SK-N-SH (cell line): ENCODE results near the gene SLC28A3. TPM values are rescaled to one million over a fixed set of nuclear protein-coding genes. Genes with fewer than 3 reads are reported as not detected.
A peak's percentile ranks its signal among the peaks of the same experiment; 100 is the strongest.

Experiments
- CTCF ChIA-PET: fragments of 300-600, 350-600 bp; formaldehyde crosslinking; extraction: SDS; loops from one replicate; lab custom pipeline; 2021; lab: Yijun Ruan, JAX
- POLR2A ChIA-PET: fragments of 350-600 bp; sonication (Branson Sonifier 250); formaldehyde crosslinking; extraction: SDS; loops from one replicate; lab custom pipeline; 2020; ENCODE audit warnings: antibody characterized with exemption, inconsistent platforms; lab: Yijun Ruan, JAX
- DNase-seq: peaks from one replicate; pipeline ENCODE4 v3.0.0; 2012
- H2AFZ ChIP-seq: fragments of 200-600 bp; sonication (generic); 2 replicates; pipeline ENCODE4 v1.8.1; 2016; ENCODE audit warnings: antibody characterized with exemption, mild to moderate bottlenecking, low read depth
- H3F3A ChIP-seq: fragments of 200-600 bp; sonication (generic); replicated peaks from 2 replicates; pipeline ENCODE3; 2016; ENCODE audit warnings: antibody characterized with exemption, mild to moderate bottlenecking; ENCODE audit not compliant: insufficient read depth
- H3K27ac ChIP-seq, 2 experiments: fragments of 200-500 bp in 1 of 2; fragments of 200-600 bp in 1 of 2; sonication (Bioruptor generic) in 1 of 2; sonication (generic), shearing (Covaris generic) in 1 of 2; 2 replicates each; pipeline versions ENCODE4 v1.5.1 to v1.6.1; 2014 to 2016; ENCODE audit warnings: low read depth in 2 of 2, inconsistent platforms in 1 of 2, low read length in 1 of 2, mild to moderate bottlenecking in 1 of 2, mixed read lengths in 1 of 2
- H3K27me3 ChIP-seq: fragments of 200-600 bp; sonication (generic), shearing (Covaris generic); 2 replicates; pipeline ENCODE4 v1.6.1; 2016; ENCODE audit warnings: mixed run types; ENCODE audit not compliant: insufficient read depth
- H3K36me3 ChIP-seq, 2 experiments: fragments of 200-500 bp in 1 of 2; fragments of 200-600 bp in 1 of 2; sonication (Bioruptor generic) in 1 of 2; sonication (generic) in 1 of 2; replicated peaks in 1 of 2; 2 replicates each; pipeline versions ENCODE3 to v1.5.1; 2014 to 2016; ENCODE audit warnings: low read length in 1 of 2, mild to moderate bottlenecking in 1 of 2; ENCODE audit not compliant: insufficient read depth in 2 of 2, control insufficient read depth in 1 of 2
- H3K4me1 ChIP-seq, 2 experiments: fragments of 200-500 bp in 1 of 2; fragments of 200-600 bp in 1 of 2; sonication (Bioruptor generic) in 1 of 2; sonication (generic), shearing (Covaris generic) in 1 of 2; 2 replicates each; pipeline versions ENCODE4 v1.5.1 to v1.6.1; 2014 to 2016; ENCODE audit warnings: low read depth in 1 of 2, low read length in 1 of 2, mixed run types in 1 of 2; ENCODE audit not compliant: insufficient read depth in 2 of 2, control insufficient read depth in 1 of 2
- H3K4me2 ChIP-seq: fragments of 200-600 bp; sonication (generic), shearing (Covaris generic); 2 replicates; pipeline ENCODE4 v1.6.1; 2017; ENCODE audit warnings: mixed run types
- H3K4me3 ChIP-seq, 2 experiments: fragments of 200-500 bp in 1 of 2; fragments of 200-600 bp in 1 of 2; sonication (Bioruptor generic) in 1 of 2; sonication (generic), shearing (Covaris generic) in 1 of 2; 2 replicates each; pipeline versions ENCODE4 v1.5.1 to v1.8.1; 2014 to 2016; ENCODE audit warnings: low read depth in 2 of 2, inconsistent platforms in 1 of 2, low read length in 1 of 2, mild to moderate bottlenecking in 1 of 2, mixed read lengths in 1 of 2, moderate library complexity in 1 of 2
- H3K79me2 ChIP-seq: fragments of 200-600 bp; sonication (generic); 2 replicates; pipeline ENCODE4 v1.8.1; 2017; ENCODE audit warnings: mild to moderate bottlenecking; ENCODE audit not compliant: insufficient read depth
- H3K9ac ChIP-seq: fragments of 200-600 bp; sonication (generic); 2 replicates; pipeline ENCODE4 v1.6.1; 2017; ENCODE audit warnings: mixed run types
- H3K9me2 ChIP-seq: fragments of 200-600 bp; sonication (generic); 2 replicates; pipeline ENCODE4 v1.6.1; 2017; ENCODE audit warnings: mixed run types
- H3K9me3 ChIP-seq: fragments of 200-600 bp; sonication (generic); 2 replicates; pipeline ENCODE4 v1.6.1; 2017; ENCODE audit warnings: mixed run types, mild to moderate bottlenecking, moderate library complexity
- H4K20me1 ChIP-seq: fragments of 200-600 bp; sonication (generic); 2 replicates; pipeline ENCODE4 v1.6.1; 2017; ENCODE audit warnings: mild to moderate bottlenecking, mixed run types; ENCODE audit not compliant: insufficient read depth
- FOSL2 ChIP-seq: IDR thresholded peaks from 2 replicates; pipeline ENCODE4 v1.4.0; 2012; ENCODE audit warnings: low read depth, mild to moderate bottlenecking, moderate library complexity, borderline replicate concordance
- FOXJ3 ChIP-seq: sonication (generic); formaldehyde crosslinking; IDR thresholded peaks from 2 replicates; pipeline ENCODE4 v1.5.1; 2020; ENCODE audit warnings: mild to moderate bottlenecking, missing genetic modification reagents
- GABPA ChIP-seq: IDR thresholded peaks from 2 replicates; pipeline ENCODE4 v1.4.0; 2012; ENCODE audit warnings: low read depth, mild to moderate bottlenecking
- MXI1 ChIP-seq: IDR thresholded peaks from 2 replicates; pipeline ENCODE4 v1.6.1; 2012; ENCODE audit warnings: mild to moderate bottlenecking, low read depth, low read length, improper control_type of control experiment
- NFIC ChIP-seq: IDR thresholded peaks from 2 replicates; pipeline ENCODE4 v1.4.0; 2012; ENCODE audit warnings: borderline replicate concordance
- POLR2AphosphoS5 ChIP-seq: IDR thresholded peaks from 2 replicates; pipeline ENCODE4 v1.6.1; 2012; ENCODE audit warnings: low read depth, low read length
- RAD21 ChIP-seq: IDR thresholded peaks from 2 replicates; pipeline ENCODE4 v1.6.1; 2012; ENCODE audit warnings: mild to moderate bottlenecking, low read length
- RCOR1 ChIP-seq: fragments of 150-350 bp; IDR thresholded peaks from 2 replicates; pipeline ENCODE4 v1.6.1; 2017; ENCODE audit warnings: antibody characterized with exemption, low read length
- SIN3A ChIP-seq: IDR thresholded peaks from 2 replicates; pipeline ENCODE4 v1.6.1; 2012; ENCODE audit warnings: low read depth, mild to moderate bottlenecking, low read length, moderate library complexity, borderline replicate concordance
- YY1 ChIP-seq: IDR thresholded peaks from 2 replicates; pipeline ENCODE4 v1.4.0; 2012; ENCODE audit warnings: low read depth, mild to moderate bottlenecking
- WGBS: methylation state at CpG from one replicate; pipeline ENCODE4 v1.1.6; 2017; ENCODE audit warnings: low lambda C conversion rate; 5-methylcytosine and 5-hydroxymethylcytosine counted together
- polyA plus RNA-seq, 3 experiments: library from polyadenylated mRNA; depleted of rRNA; stranded (reverse); fragments of >200 nt; gene quantifications; 2 replicates each; pipeline ENCODE4 v1.2.3, GENCODE V29; 2012
- TF ChIP-seq, protein P1 (sequence below): fragments of 200-600 bp; sonication (generic); IDR thresholded peaks from 2 replicates; pipeline ENCODE4 v1.6.1; 2017; ENCODE audit warnings: antibody characterized with exemption, mild to moderate bottlenecking, moderate library complexity
- TF ChIP-seq, protein P2 (sequence below): fragments of 150-350 bp; IDR thresholded peaks from 2 replicates; pipeline ENCODE4 v1.6.1; 2017; ENCODE audit warnings: antibody characterized with exemption, low read length, low read depth, borderline replicate concordance
- TF ChIP-seq, protein P3 (sequence below): IDR thresholded peaks from 2 replicates; pipeline ENCODE4 v1.4.0; 2012; ENCODE audit warnings: low read depth
- TF ChIP-seq, protein P4 (sequence below): IDR thresholded peaks from 2 replicates; pipeline ENCODE4 v1.6.1; 2012; ENCODE audit warnings: mild to moderate bottlenecking, low read depth, low read length, moderate library complexity
- TF ChIP-seq, protein P5 (sequence below): fragments of 150-350 bp; IDR thresholded peaks from 2 replicates; pipeline ENCODE4 v1.6.1; 2016; ENCODE audit warnings: mild to moderate bottlenecking, low read depth, low read length

The SLC28A3 gene
- polyA plus RNA-seq, 1 of the 3 experiments (the other 2 are of a cell fraction) = 0.23 TPM

DNA sequence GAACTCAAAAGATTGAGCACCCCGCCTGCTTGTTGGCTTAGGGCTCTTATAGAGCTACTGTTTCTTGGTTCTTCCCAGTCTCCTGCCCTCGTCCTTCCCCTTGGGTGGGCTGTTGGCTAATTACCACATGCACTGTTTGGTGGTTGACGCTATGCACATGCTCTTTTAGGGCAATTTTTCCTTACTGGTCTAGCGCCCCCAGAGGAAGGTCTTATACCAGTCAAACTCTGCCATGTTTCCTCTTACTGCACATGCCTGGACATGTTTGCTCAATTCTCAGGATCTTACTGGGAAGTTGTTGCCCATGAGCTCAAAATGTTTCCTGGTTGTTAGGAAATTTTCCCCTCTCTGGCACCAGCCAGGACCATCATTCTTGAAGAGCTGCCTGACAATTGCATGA, 101.9 kb downstream of the SLC28A3 start:
- H3F3A ChIP-seq = no peaks in the 10 kb centered on the region
- ChIA-PET CTCF (interaction anchor here (0.8 to 0.9 kb wide), 3 partner anchors 10 to 24 kb away, joined by 3 read pairs; no protein-coding TSS in a partner anchor), POLR2A (no interaction called here)
- TF ChIP-seq, protein P1, sequence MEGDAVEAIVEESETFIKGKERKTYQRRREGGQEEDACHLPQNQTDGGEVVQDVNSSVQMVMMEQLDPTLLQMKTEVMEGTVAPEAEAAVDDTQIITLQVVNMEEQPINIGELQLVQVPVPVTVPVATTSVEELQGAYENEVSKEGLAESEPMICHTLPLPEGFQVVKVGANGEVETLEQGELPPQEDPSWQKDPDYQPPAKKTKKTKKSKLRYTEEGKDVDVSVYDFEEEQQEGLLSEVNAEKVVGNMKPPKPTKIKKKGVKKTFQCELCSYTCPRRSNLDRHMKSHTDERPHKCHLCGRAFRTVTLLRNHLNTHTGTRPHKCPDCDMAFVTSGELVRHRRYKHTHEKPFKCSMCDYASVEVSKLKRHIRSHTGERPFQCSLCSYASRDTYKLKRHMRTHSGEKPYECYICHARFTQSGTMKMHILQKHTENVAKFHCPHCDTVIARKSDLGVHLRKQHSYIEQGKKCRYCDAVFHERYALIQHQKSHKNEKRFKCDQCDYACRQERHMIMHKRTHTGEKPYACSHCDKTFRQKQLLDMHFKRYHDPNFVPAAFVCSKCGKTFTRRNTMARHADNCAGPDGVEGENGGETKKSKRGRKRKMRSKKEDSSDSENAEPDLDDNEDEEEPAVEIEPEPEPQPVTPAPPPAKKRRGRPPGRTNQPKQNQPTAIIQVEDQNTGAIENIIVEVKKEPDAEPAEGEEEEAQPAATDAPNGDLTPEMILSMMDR = peak; percentile 33; the same call in 1 of the 2 replicates
- TF ChIP-seq, protein P2, sequence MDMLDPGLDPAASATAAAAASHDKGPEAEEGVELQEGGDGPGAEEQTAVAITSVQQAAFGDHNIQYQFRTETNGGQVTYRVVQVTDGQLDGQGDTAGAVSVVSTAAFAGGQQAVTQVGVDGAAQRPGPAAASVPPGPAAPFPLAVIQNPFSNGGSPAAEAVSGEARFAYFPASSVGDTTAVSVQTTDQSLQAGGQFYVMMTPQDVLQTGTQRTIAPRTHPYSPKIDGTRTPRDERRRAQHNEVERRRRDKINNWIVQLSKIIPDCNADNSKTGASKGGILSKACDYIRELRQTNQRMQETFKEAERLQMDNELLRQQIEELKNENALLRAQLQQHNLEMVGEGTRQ = no peak
- DNase-seq = no peak
- H3K4me3 ChIP-seq = no peak overlapping the region
- no peak overlapping the region for H2AFZ ChIP-seq
- no peaks in the 10 kb centered on the region for H3K79me2 ChIP-seq
- no peak overlapping the region for H3K4me2 ChIP-seq
- no peak overlapping the region for H3K9ac ChIP-seq
- no peaks in the 10 kb centered on the region for H3K27me3 ChIP-seq
- H3K36me3 ChIP-seq = no peaks in the 10 kb centered on the region
- H3K9me3 ChIP-seq = no peaks in the 10 kb centered on the region
- H3K27ac ChIP-seq = no peak overlapping the region
- WGBS = 57% methylated on average over 4 of the region's 4 CpGs
- H3K4me1 ChIP-seq = no peaks in the 10 kb centered on the region
- no peaks in the 10 kb centered on the region for H4K20me1 ChIP-seq
- H3K9me2 ChIP-seq = no peaks in the 10 kb centered on the region

DNA sequence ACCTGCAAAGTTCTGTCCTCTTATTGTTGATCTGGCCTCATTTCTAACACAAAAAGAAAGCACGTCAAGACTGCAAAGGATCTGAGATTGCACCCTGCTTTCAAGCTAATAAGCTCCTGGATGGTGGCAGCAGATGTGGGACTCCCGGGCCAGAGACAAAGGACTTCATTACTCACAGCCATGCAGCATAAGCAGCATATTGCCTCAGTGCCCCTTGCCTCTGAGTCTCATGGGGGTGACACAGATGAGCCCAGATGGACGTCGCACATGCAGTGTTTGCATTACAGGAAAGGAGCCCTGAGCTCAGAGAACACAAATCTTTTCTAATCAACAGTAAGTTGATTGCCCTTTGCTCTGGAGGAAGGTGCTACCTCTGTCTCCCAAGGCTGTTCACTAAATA, 105.0 kb downstream of the SLC28A3 start:
- no peak for TF ChIP-seq FOXJ3
- TF ChIP-seq, protein P3, sequence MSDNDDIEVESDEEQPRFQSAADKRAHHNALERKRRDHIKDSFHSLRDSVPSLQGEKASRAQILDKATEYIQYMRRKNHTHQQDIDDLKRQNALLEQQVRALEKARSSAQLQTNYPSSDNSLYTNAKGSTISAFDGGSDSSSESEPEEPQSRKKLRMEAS = no peak
- TF ChIP-seq RCOR1 = no peak
- no peak for TF ChIP-seq MXI1
- no peak for TF ChIP-seq GABPA
- TF ChIP-seq FOSL2 = no peak
- TF ChIP-seq RAD21 = no peak
- no peak for TF ChIP-seq YY1
- no peak for TF ChIP-seq POLR2AphosphoS5
- TF ChIP-seq, protein P4, sequence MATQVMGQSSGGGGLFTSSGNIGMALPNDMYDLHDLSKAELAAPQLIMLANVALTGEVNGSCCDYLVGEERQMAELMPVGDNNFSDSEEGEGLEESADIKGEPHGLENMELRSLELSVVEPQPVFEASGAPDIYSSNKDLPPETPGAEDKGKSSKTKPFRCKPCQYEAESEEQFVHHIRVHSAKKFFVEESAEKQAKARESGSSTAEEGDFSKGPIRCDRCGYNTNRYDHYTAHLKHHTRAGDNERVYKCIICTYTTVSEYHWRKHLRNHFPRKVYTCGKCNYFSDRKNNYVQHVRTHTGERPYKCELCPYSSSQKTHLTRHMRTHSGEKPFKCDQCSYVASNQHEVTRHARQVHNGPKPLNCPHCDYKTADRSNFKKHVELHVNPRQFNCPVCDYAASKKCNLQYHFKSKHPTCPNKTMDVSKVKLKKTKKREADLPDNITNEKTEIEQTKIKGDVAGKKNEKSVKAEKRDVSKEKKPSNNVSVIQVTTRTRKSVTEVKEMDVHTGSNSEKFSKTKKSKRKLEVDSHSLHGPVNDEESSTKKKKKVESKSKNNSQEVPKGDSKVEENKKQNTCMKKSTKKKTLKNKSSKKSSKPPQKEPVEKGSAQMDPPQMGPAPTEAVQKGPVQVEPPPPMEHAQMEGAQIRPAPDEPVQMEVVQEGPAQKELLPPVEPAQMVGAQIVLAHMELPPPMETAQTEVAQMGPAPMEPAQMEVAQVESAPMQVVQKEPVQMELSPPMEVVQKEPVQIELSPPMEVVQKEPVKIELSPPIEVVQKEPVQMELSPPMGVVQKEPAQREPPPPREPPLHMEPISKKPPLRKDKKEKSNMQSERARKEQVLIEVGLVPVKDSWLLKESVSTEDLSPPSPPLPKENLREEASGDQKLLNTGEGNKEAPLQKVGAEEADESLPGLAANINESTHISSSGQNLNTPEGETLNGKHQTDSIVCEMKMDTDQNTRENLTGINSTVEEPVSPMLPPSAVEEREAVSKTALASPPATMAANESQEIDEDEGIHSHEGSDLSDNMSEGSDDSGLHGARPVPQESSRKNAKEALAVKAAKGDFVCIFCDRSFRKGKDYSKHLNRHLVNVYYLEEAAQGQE = no peak
- TF ChIP-seq NFIC = no peak
- TF ChIP-seq, protein P5, sequence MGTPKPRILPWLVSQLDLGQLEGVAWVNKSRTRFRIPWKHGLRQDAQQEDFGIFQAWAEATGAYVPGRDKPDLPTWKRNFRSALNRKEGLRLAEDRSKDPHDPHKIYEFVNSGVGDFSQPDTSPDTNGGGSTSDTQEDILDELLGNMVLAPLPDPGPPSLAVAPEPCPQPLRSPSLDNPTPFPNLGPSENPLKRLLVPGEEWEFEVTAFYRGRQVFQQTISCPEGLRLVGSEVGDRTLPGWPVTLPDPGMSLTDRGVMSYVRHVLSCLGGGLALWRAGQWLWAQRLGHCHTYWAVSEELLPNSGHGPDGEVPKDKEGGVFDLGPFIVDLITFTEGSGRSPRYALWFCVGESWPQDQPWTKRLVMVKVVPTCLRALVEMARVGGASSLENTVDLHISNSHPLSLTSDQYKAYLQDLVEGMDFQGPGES = no peak
- no peak for TF ChIP-seq SIN3A
- TF ChIP-seq, all 33 proteins: peak for 0
- CTCF ChIA-PET = interaction anchor here (1.3 kb wide), 1 partner anchor 61 kb away, joined by 3 read pairs; no protein-coding TSS in a partner anchor
- H3K4me2 ChIP-seq = no peak overlapping the region
- H3K79me2 ChIP-seq = no peaks in the 10 kb centered on the region
- H3K27me3 ChIP-seq = no peaks in the 10 kb centered on the region
- 83% methylated on average over 3 of the region's 4 CpGs for WGBS
- H3K9me2 ChIP-seq = no peaks in the 10 kb centered on the region
- H4K20me1 ChIP-seq = no peaks in the 10 kb centered on the region
- POLR2A ChIA-PET = no interaction called here
- no peaks in the 10 kb centered on the region for H3K36me3 ChIP-seq
- H3K4me1 ChIP-seq = no peaks in the 10 kb centered on the region; a peak in 1 of 4 replicates
- no peaks in the 10 kb centered on the region for H3F3A ChIP-seq
- DNase-seq = no peak
- H3K9me3 ChIP-seq = no peaks in the 10 kb centered on the region
- no peak overlapping the region for H2AFZ ChIP-seq
- H3K4me3 ChIP-seq = no peak overlapping the region
- no peak overlapping the region for H3K9ac ChIP-seq
- no peak overlapping the region for H3K27ac ChIP-seq
